Mucosa of descending colon (tissue), 3 donors: Measurements from ENCODE around the gene RASGRP3. TPM values are rescaled to one million over a fixed set of nuclear protein-coding genes. Genes with fewer than 3 reads are reported as not detected.

Experiments used
- ATAC-seq: fragments of 200-7000 bp; cut with Tn5 transposase; one replicate; pipeline ENCODE4 v1.9.1; 2020; ENCODE audit warnings: mild to moderate bottlenecking, moderate library complexity
- DNase-seq, 3 donors: peaks; one replicate each; pipeline ENCODE4 v3.0.0-alpha.2; 2020
- H3K36me3 ChIP-seq: fragments of 200-600 bp; one replicate; pipeline ENCODE4 v1.8.0; 2021; ENCODE audit warnings: low read depth, mild to moderate bottlenecking
- H3K4me1 ChIP-seq: fragments of 200-600 bp; one replicate; pipeline ENCODE4 v1.8.0; 2021; ENCODE audit warnings: low read depth, mild to moderate bottlenecking
- H3K4me3 ChIP-seq: fragments of 200-600 bp; one replicate; pipeline ENCODE4 v1.8.0; 2021; ENCODE audit warnings: mild to moderate bottlenecking
- H3K9me3 ChIP-seq: fragments of 200-600 bp; one replicate; pipeline ENCODE4 v1.8.0; 2021; ENCODE audit warnings: mild to moderate bottlenecking
- intact Hi-C, 2 donors: fragments of 100-400 bp; cut with DNase I in 1 of 2; cut with micrococcal nuclease in 1 of 2; formaldehyde crosslinking; loops; one replicate each; pipeline versions ENCODE4 v1.11.0 to v1.11.1; 2022; cut with DNase I, micrococcal nuclease
- total RNA-seq, 3 donors: library from RNA; stranded (reverse); fragmentation: NEBNext Ultra II Directional in 2 of 3; extraction: Animal tissue kit (Norgen Biotek cat#: 25700) in 2 of 3; gene quantifications; one replicate each; pipeline versions ENCODE4 v1.2.1 to v1.2.4, GENCODE V29; 2021 to 2023
- TF ChIP-seq, protein P1 (sequence below): fragments of 200-600 bp; IDR thresholded peaks from one replicate; pipeline ENCODE4 v1.8.0; 2022; ENCODE audit warnings: antibody characterized with exemption, mild to moderate bottlenecking
- donor health status: DM: no; HTN: no; CAD: no; lungs with moderate emphysema.
- donor health status: DM: no; HTN: no; CAD: no.
- donor health status: DM: no; HTN: yes; CAD: no.

RASGRP3 gene
- total RNA-seq, 3 donors from 2014 or later, result 3.8 to 6.1 (median 5.4) TPM

DNA sequence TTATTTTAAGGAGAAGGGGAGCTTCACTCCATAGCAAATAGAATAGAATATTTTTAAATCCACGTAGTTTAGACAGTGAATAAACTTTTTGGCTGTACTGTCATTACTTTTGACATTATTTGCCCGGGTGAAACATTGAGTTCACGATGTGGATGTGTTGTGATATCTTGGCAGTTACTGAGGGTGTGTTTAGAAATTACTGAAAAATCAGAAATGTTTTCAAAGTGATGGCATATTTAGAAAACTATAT lies 123.4 kb downstream of the RASGRP3 start:
- H3K9me3 ChIP-seq, result no peaks in the 10 kb centered on the region
- H3K4me3 ChIP-seq, result no peak overlapping the region
- TF ChIP-seq, protein P1, sequence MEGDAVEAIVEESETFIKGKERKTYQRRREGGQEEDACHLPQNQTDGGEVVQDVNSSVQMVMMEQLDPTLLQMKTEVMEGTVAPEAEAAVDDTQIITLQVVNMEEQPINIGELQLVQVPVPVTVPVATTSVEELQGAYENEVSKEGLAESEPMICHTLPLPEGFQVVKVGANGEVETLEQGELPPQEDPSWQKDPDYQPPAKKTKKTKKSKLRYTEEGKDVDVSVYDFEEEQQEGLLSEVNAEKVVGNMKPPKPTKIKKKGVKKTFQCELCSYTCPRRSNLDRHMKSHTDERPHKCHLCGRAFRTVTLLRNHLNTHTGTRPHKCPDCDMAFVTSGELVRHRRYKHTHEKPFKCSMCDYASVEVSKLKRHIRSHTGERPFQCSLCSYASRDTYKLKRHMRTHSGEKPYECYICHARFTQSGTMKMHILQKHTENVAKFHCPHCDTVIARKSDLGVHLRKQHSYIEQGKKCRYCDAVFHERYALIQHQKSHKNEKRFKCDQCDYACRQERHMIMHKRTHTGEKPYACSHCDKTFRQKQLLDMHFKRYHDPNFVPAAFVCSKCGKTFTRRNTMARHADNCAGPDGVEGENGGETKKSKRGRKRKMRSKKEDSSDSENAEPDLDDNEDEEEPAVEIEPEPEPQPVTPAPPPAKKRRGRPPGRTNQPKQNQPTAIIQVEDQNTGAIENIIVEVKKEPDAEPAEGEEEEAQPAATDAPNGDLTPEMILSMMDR, result no peak
- intact Hi-C loops, result no loop called here
- H3K4me1 ChIP-seq, result peaks cover 16% of the 10 kb centered on the region
- DNase-seq, result no peak
- H3K36me3 ChIP-seq, result peaks cover 3% of the 10 kb centered on the region
- no peak for ATAC-seq

DNA sequence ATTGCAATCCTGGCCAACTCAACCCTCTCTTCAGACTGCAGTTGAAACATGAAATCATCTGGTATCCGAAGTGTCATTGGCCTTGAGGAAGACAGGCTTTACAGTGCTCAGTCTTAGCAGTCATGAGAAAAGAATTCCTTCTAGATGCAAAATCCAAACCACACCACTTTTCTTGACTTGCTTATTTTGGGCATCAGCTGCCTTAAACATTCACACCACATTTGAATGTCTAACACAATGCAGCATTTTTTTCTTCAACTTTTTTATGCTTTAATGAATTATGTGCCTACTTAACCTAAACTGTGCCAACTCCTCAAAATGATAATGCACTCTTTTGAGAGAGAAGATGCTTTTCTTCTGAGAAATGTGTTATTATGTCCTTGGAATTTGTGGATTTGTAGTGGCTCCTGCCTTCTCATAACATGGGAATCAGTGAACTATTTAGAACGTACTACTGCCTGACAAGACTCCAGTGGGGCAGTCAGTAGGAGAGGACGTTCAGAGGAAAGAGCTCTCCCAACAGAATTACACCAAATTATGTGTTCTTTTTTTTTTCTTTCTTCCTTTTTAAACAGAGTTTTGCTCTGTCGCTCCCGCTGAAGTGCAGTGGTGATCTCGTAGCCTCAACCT lies 125.9 kb downstream of the RASGRP3 start:
- peaks cover 3% of the 10 kb centered on the region for H3K36me3 ChIP-seq
- no peak overlapping the region for H3K4me3 ChIP-seq
- H3K4me1 ChIP-seq, result peaks cover 16% of the 10 kb centered on the region
- intact Hi-C loops, result no loop called here
- no peak for DNase-seq
- TF ChIP-seq, protein P1, result no peak
- no peak for ATAC-seq
- H3K9me3 ChIP-seq, result no peaks in the 10 kb centered on the region

DNA sequence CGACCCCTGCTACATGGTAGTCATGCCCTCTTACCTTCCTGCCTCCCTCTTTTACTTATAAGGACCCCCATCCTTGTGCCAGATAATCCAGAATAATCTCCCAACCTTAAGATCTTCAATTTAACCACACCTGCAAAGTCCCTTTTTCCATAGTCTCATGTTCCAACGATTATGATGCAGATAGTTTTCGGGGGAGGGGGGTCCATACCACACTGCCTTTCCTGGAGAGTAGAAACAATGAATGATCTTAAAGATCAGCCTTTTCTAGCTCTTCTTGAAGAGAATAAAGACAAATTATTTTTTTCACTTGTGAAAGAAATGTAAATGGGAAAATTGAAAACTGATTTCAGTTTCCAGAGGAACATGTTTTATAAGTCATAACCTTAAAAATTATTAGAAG lies 127.0 kb downstream of the RASGRP3 start:
- H3K36me3 ChIP-seq, result peaks cover 3% of the 10 kb centered on the region
- intact Hi-C loops, result no loop called here
- TF ChIP-seq, protein P1, result no peak
- DNase-seq, result no peak
- H3K9me3 ChIP-seq, result no peaks in the 10 kb centered on the region
- H3K4me3 ChIP-seq, result no peak overlapping the region
- no peak for ATAC-seq
- H3K4me1 ChIP-seq, result peaks cover 7% of the 10 kb centered on the region

DNA sequence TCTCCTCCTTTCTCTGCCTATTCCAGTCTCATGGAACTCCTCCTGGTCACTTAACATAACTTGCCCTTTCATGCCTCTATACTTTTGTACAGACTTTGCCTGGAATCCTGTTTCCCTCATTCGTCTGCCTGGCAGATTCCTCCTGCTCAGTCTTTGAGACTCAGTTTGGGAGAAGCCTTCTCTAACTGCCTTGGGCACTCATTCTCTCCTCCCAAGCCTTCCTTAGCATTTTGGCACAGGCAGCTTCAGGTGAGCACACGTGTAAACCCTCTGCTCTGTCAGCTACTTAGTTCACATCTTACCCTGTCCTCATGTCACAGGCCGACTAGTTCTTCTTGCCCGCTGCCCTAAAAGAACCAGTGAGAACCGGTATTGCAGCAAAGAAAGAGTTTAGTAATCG lies 128.6 kb downstream of the RASGRP3 start:
- ATAC-seq (no peak), DNase-seq (no peak)
- TF ChIP-seq, protein P1, result no peak
- Histone ChIP-seq H3K4me1 (peaks cover under 1% of the 10 kb centered on the region), H3K36me3 (no peaks in the 10 kb centered on the region), H3K4me3 (no peak overlapping the region), H3K9me3 (no peaks in the 10 kb centered on the region)
- intact Hi-C loops, result no loop called here

GRCh38 chr2:33606100-33606499 lies 129.7 kb downstream of the RASGRP3 start:
- Histone ChIP-seq H3K9me3 (no peaks in the 10 kb centered on the region), H3K4me3 (no peak overlapping the region), H3K36me3 (no peaks in the 10 kb centered on the region), H3K4me1 (no peaks in the 10 kb centered on the region)
- ATAC-seq, result no peak
- TF ChIP-seq, protein P1, result no peak
- intact Hi-C loops, result no loop called here
- DNase-seq, result no peak

GRCh38 chr2:33606622-33607021 lies 130.2 kb downstream of the RASGRP3 start:
- no peaks in the 10 kb centered on the region for H3K4me1 ChIP-seq
- no peak overlapping the region for H3K4me3 ChIP-seq
- intact Hi-C loops, result no loop called here
- TF ChIP-seq, protein P1, result no peak
- ATAC-seq (no peak), DNase-seq (no peak)
- H3K9me3 ChIP-seq, result no peaks in the 10 kb centered on the region
- H3K36me3 ChIP-seq, result no peaks in the 10 kb centered on the region
